ENCODE measurements around the gene RUFY1.
"Not testable (repeated sequence)": the region's sequence is repeated elsewhere in the genome, so short reads cannot be mapped to it uniquely, and the experiment has no call there.

RUFY1 gene

GRCh38 chr5:179620293-179620692, 69.9 kb downstream of the RUFY1 start:
- Histone ChIP-seq H3K9me3 (ENCODE audit: insufficient read depth, low read length) (no peaks in the 10 kb centered on the region), H3K36me3 (ENCODE audit: insufficient read depth, insufficient read length, low read length) (peaks cover 77% of the 10 kb centered on the region), H3K4me3 (ENCODE audit: insufficient read length, low read depth) (peak overlapping the region; percentile 82), H3K4me1 (ENCODE audit: insufficient read depth, insufficient read length) (peaks cover 5% of the 10 kb centered on the region), H3K9ac (ENCODE audit: insufficient read length, low read depth) (peak overlapping the region; percentile 57), H3K27me3 (ENCODE audit: insufficient read depth, insufficient read length) (no peaks in the 10 kb centered on the region)
- DNase-seq (ENCODE audit: low read depth, low spot score) = no peak
- no peak for TF ChIP-seq SUZ12 (IDR thresholded peaks at IDR 0.05; ENCODE audit: extremely low read depth, insufficient read depth, insufficient read length)
- TF ChIP-seq YY1 (IDR thresholded peaks at IDR 0.05; ENCODE audit: insufficient read depth, insufficient read length) = no peak

GRCh38 chr5:179620703-179621350, 70.5 kb downstream of the RUFY1 start:
- no peak for DNase-seq (ENCODE audit: low read depth, low spot score)
- Histone ChIP-seq H3K4me1 (ENCODE audit: insufficient read depth, insufficient read length) (peaks cover 5% of the 10 kb centered on the region), H3K9me3 (ENCODE audit: insufficient read depth, low read length) (no peaks in the 10 kb centered on the region), H3K27me3 (ENCODE audit: insufficient read depth, insufficient read length) (no peaks in the 10 kb centered on the region), H3K9ac (ENCODE audit: insufficient read length, low read depth) (peak overlapping the region; percentile 57), H3K36me3 (ENCODE audit: insufficient read depth, insufficient read length, low read length) (peaks cover 71% of the 10 kb centered on the region), H3K4me3 (ENCODE audit: insufficient read length, low read depth) (peak overlapping the region; percentile 82)
- no peak for TF ChIP-seq SUZ12 (IDR thresholded peaks at IDR 0.05; ENCODE audit: extremely low read depth, insufficient read depth, insufficient read length)

- Histone ChIP-seq H3K4me1 (ENCODE audit: insufficient read depth, insufficient read length) (peaks cover 5% of the 10 kb centered on the region), H3K4me3 (ENCODE audit: insufficient read length, low read depth) (peak overlapping the region; percentile 82), H3K9me3 (ENCODE audit: insufficient read depth, low read length) (no peaks in the 10 kb centered on the region), H3K36me3 (ENCODE audit: insufficient read depth, insufficient read length, low read length) (peaks cover 63% of the 10 kb centered on the region), H3K27me3 (ENCODE audit: insufficient read depth, insufficient read length) (no peaks in the 10 kb centered on the region), H3K9ac (ENCODE audit: insufficient read length, low read depth) (peak overlapping the region; percentile 63)
- no peak for TF ChIP-seq SUZ12 (IDR thresholded peaks at IDR 0.05; ENCODE audit: extremely low read depth, insufficient read depth, insufficient read length)
- TF ChIP-seq ZNF274 (IDR thresholded peaks at IDR 0.05; ENCODE audit: low read depth, low read length) = no peak
- no peak for TF ChIP-seq YY1 (IDR thresholded peaks at IDR 0.05; ENCODE audit: insufficient read depth, insufficient read length)
- no peak for DNase-seq (ENCODE audit: low read depth, low spot score)
Measured at GRCh38 chr5:179621551-179622214, 71.3 kb downstream of the RUFY1 start.

GRCh38 chr5:179623003-179623905, 72.9 kb downstream of the RUFY1 start, which contains the start of gene HNRNPH1:
TSS of gene HNRNPH1 (minus strand) at chr5:179623671. CDS start at chr5:179623133, 538 bp downstream.
- H3K36me3 ChIP-seq (ENCODE audit: insufficient read depth, insufficient read length, low read length) = peaks cover 47% of the 10 kb centered on the region
- H3K4me3 ChIP-seq (ENCODE audit: insufficient read length, low read depth) = peak within 1 kb of the TSS; percentile 82
- peak within 1 kb of the TSS; percentile 91 for H3K9ac ChIP-seq (ENCODE audit: insufficient read length, low read depth)
- peak; percentile 85 for DNase-seq (ENCODE audit: low read depth, low spot score)
- TF ChIP-seq SUZ12 (IDR thresholded peaks at IDR 0.05; ENCODE audit: extremely low read depth, insufficient read depth, insufficient read length) (no peak), ZNF274 (IDR thresholded peaks at IDR 0.05; ENCODE audit: low read depth, low read length) (no peak), YY1 (IDR thresholded peaks at IDR 0.05; ENCODE audit: insufficient read depth, insufficient read length) (no peak)
- peaks cover 5% of the 10 kb centered on the region for H3K4me1 ChIP-seq (ENCODE audit: insufficient read depth, insufficient read length)
- no peaks in the 10 kb centered on the region for H3K27me3 ChIP-seq (ENCODE audit: insufficient read depth, insufficient read length)
- H3K9me3 ChIP-seq (ENCODE audit: insufficient read depth, low read length) = no peaks in the 10 kb centered on the region

- H3K9ac ChIP-seq (ENCODE audit: insufficient read length, low read depth) = peak overlapping the region; percentile 91
- TF ChIP-seq YY1 (IDR thresholded peaks at IDR 0.05; ENCODE audit: insufficient read depth, insufficient read length) = peak; percentile 55
- TF ChIP-seq ZNF274 (IDR thresholded peaks at IDR 0.05; ENCODE audit: low read depth, low read length) = no peak
- no peak for TF ChIP-seq SUZ12 (IDR thresholded peaks at IDR 0.05; ENCODE audit: extremely low read depth, insufficient read depth, insufficient read length)
- no peaks in the 10 kb centered on the region for H3K9me3 ChIP-seq (ENCODE audit: insufficient read depth, low read length)
- H3K4me1 ChIP-seq (ENCODE audit: insufficient read depth, insufficient read length) = peaks cover 5% of the 10 kb centered on the region
- DNase-seq (ENCODE audit: low read depth, low spot score) = no peak
- peaks cover 38% of the 10 kb centered on the region for H3K36me3 ChIP-seq (ENCODE audit: insufficient read depth, insufficient read length, low read length)
- H3K4me3 ChIP-seq (ENCODE audit: insufficient read length, low read depth) = peak overlapping the region; percentile 59
- H3K27me3 ChIP-seq (ENCODE audit: insufficient read depth, insufficient read length) = no peaks in the 10 kb centered on the region
Measured at GRCh38 chr5:179623906-179624741, 73.8 kb downstream of the RUFY1 start.

- Histone ChIP-seq H3K36me3 (ENCODE audit: insufficient read depth, insufficient read length, low read length) (peaks cover 31% of the 10 kb centered on the region), H3K4me1 (ENCODE audit: insufficient read depth, insufficient read length) (peaks cover 5% of the 10 kb centered on the region), H3K4me3 (ENCODE audit: insufficient read length, low read depth) (peak overlapping the region; percentile 59), H3K9ac (ENCODE audit: insufficient read length, low read depth) (peak overlapping the region; percentile 91), H3K9me3 (ENCODE audit: insufficient read depth, low read length) (no peaks in the 10 kb centered on the region), H3K27me3 (ENCODE audit: insufficient read depth, insufficient read length) (no peaks in the 10 kb centered on the region)
- DNase-seq (ENCODE audit: low read depth, low spot score) = no peak
- no peak for TF ChIP-seq YY1 (IDR thresholded peaks at IDR 0.05; ENCODE audit: insufficient read depth, insufficient read length)
- TF ChIP-seq ZNF274 (IDR thresholded peaks at IDR 0.05; ENCODE audit: low read depth, low read length) = no peak
- TF ChIP-seq SUZ12 (IDR thresholded peaks at IDR 0.05; ENCODE audit: extremely low read depth, insufficient read depth, insufficient read length) = no peak
Measured at GRCh38 chr5:179624841-179625271, 74.5 kb downstream of the RUFY1 start.

- not testable (repeated sequence) for H3K4me1 ChIP-seq (ENCODE audit: insufficient read depth, insufficient read length); H3K4me3 ChIP-seq (ENCODE audit: insufficient read length, low read depth); DNase-seq (ENCODE audit: low read depth, low spot score); H3K9me3 ChIP-seq (ENCODE audit: insufficient read depth, low read length); H3K27me3 ChIP-seq (ENCODE audit: insufficient read depth, insufficient read length); H3K36me3 ChIP-seq (ENCODE audit: insufficient read depth, insufficient read length, low read length)
- peak overlapping the region; percentile 21 for H3K9ac ChIP-seq (ENCODE audit: insufficient read length, low read depth)
Measured at GRCh38 chr5:179633501-179634369, 83.4 kb downstream of the RUFY1 start.

- not testable (repeated sequence) for H3K4me1 ChIP-seq (ENCODE audit: insufficient read depth, insufficient read length); H3K9me3 ChIP-seq (ENCODE audit: insufficient read depth, low read length); H3K4me3 ChIP-seq (ENCODE audit: insufficient read length, low read depth); H3K36me3 ChIP-seq (ENCODE audit: insufficient read depth, insufficient read length, low read length); H3K9ac ChIP-seq (ENCODE audit: insufficient read length, low read depth); H3K27me3 ChIP-seq (ENCODE audit: insufficient read depth, insufficient read length); DNase-seq (ENCODE audit: low read depth, low spot score)
Measured at GRCh38 chr5:179634370-179635172, 84.2 kb downstream of the RUFY1 start.
